Loucy (cell line): ENCODE data around the gene MDGA2.

Source experiments
- H2AFZ ChIP-seq: fragments of 200-600 bp; sonication (generic); 2 replicates; pipeline ENCODE4 v1.6.0; 2016; ENCODE audit warnings: antibody characterized with exemption, mild to moderate bottlenecking, low read length, moderate library complexity
- H3F3A ChIP-seq: fragments of 200-600 bp; 2 replicates; pipeline ENCODE4 v1.6.0; 2016; ENCODE audit warnings: antibody characterized with exemption, low read depth, mild to moderate bottlenecking
- H3K27me3 ChIP-seq: fragments of 200-600 bp; sonication (generic); 2 replicates; pipeline ENCODE4 v1.6.1; 2014; ENCODE audit warnings: low read length, mild to moderate bottlenecking; ENCODE audit not compliant: insufficient read depth, poor library complexity, severe bottlenecking
- H3K36me3 ChIP-seq: fragments of 200-600 bp; sonication (generic); 2 replicates; pipeline ENCODE4 v1.6.1; 2016; ENCODE audit warnings: low read length; ENCODE audit not compliant: insufficient read depth
- H3K4me1 ChIP-seq: fragments of 200-600 bp; sonication (generic); 2 replicates; pipeline ENCODE4 v1.5.1; 2014; ENCODE audit warnings: low read length, mild to moderate bottlenecking; ENCODE audit not compliant: insufficient read depth, poor library complexity, severe bottlenecking
- H3K4me2 ChIP-seq: fragments of 200-600 bp; sonication (generic); 2 replicates; pipeline ENCODE4 v1.6.0; 2014; ENCODE audit warnings: antibody characterized with exemption, low read length, low read depth, mild to moderate bottlenecking; ENCODE audit not compliant: poor library complexity, severe bottlenecking
- H3K4me3 ChIP-seq: fragments of 200-600 bp; sonication (generic); 2 replicates; pipeline ENCODE4 v1.5.1; 2014; ENCODE audit warnings: low read length, mild to moderate bottlenecking, mixed read lengths; ENCODE audit not compliant: poor library complexity, severe bottlenecking
- H3K79me2 ChIP-seq: fragments of 200-600 bp; sonication (generic); 2 replicates; pipeline ENCODE4 v1.6.1; 2014; ENCODE audit warnings: low read length; ENCODE audit not compliant: insufficient read depth
- H3K9ac ChIP-seq: fragments of 200-600 bp; sonication (generic); 2 replicates; pipeline ENCODE4 v1.6.0; 2014; ENCODE audit warnings: mild to moderate bottlenecking, low read depth, low read length, moderate library complexity; ENCODE audit not compliant: poor library complexity, severe bottlenecking
- H3K9me2 ChIP-seq: fragments of 200-600 bp; sonication (generic); replicated peaks from 2 replicates; pipeline ENCODE4 v1.6.1; 2016; ENCODE audit warnings: low read depth, low read length, mixed read lengths
- H3K9me3 ChIP-seq: fragments of 200-600 bp; sonication (generic); 2 replicates; pipeline ENCODE4 v1.6.1; 2014; ENCODE audit warnings: mild to moderate bottlenecking, antibody characterized with exemption, low read length, low read depth; ENCODE audit not compliant: insufficient read depth
- H4K20me1 ChIP-seq: fragments of 200-600 bp; sonication (generic); 2 replicates; pipeline ENCODE4 v1.6.0; 2014; ENCODE audit warnings: antibody characterized with exemption, low read length, mild to moderate bottlenecking; ENCODE audit not compliant: insufficient read depth, poor library complexity, severe bottlenecking
- CTCF ChIP-seq: fragments of 200-600 bp; sonication (generic); conservative IDR thresholded peaks from 2 replicates; pipeline ENCODE4 v1.5.1; 2014; ENCODE audit warnings: mild to moderate bottlenecking, antibody characterized with exemption, low read length
- EZH2phosphoT487 ChIP-seq: fragments of 200-600 bp; IDR thresholded peaks from 2 replicates; pipeline ENCODE4 v1.6.1; 2018; ENCODE audit warnings: antibody characterized with exemption, mild to moderate bottlenecking, moderate library complexity, borderline replicate concordance

Gene MDGA2

DNA sequence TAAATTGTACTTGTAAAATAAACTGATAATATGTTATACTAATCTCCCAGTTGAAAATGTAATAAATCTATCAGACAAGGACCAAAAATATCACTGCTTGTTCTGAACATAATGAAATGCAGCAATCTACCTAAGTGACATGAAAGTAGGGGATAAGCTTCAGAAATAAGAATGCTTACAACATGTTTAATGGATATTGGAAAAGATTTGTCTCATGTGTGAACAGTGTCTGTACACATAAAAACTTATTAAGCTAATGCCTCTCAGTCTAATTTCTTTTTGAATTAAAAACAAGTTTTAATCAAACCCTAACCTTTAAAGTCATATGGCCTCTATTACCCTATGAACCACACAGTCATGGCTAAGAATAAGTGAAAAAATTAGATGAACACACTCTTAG lies 465.3 kb downstream of the MDGA2 start:
- H3K9me2 ChIP-seq: no peaks in the 10 kb centered on the region
- H3F3A ChIP-seq: no peaks in the 10 kb centered on the region
- no peak for TF ChIP-seq EZH2phosphoT487
- no peak overlapping the region for H2AFZ ChIP-seq
- no peaks in the 10 kb centered on the region for H4K20me1 ChIP-seq
- H3K36me3 ChIP-seq: no peaks in the 10 kb centered on the region
- no peaks in the 10 kb centered on the region for H3K27me3 ChIP-seq
- H3K79me2 ChIP-seq: no peaks in the 10 kb centered on the region
- H3K9ac ChIP-seq: no peak overlapping the region
- no peak overlapping the region for H3K4me3 ChIP-seq
- no peaks in the 10 kb centered on the region for H3K9me3 ChIP-seq
- H3K4me2 ChIP-seq: no peak overlapping the region
- H3K4me1 ChIP-seq: no peaks in the 10 kb centered on the region

DNA sequence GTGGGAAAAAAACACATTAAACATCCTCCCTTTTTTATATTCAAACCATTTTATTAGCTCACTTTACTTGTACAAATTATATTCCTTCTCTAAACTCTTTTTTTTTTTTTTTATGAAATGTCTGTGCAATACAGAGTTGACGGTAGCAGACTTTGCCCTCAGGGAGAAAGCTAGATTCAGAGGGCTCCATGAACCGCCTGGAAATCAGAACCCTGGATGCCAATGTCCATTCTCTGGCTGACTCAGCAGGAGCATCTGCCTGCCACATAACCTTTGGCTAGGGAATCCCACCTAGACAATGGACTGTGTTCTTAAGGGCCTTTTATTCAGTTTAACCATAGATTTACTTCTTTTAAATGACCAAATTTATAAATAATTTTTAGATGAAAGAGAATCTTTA lies 467.0 kb downstream of the MDGA2 start:
- H3K27me3 ChIP-seq: no peaks in the 10 kb centered on the region
- no peak overlapping the region for H3K4me2 ChIP-seq
- no peaks in the 10 kb centered on the region for H3K9me2 ChIP-seq
- no peak for TF ChIP-seq EZH2phosphoT487
- TF ChIP-seq CTCF: no peak
- no peaks in the 10 kb centered on the region for H3K4me1 ChIP-seq
- H4K20me1 ChIP-seq: no peaks in the 10 kb centered on the region
- no peak overlapping the region for H3K9ac ChIP-seq
- no peak overlapping the region for H2AFZ ChIP-seq
- H3K4me3 ChIP-seq: no peak overlapping the region
- no peaks in the 10 kb centered on the region for H3K36me3 ChIP-seq
- H3K9me3 ChIP-seq: no peaks in the 10 kb centered on the region
- H3F3A ChIP-seq: no peaks in the 10 kb centered on the region
- H3K79me2 ChIP-seq: no peaks in the 10 kb centered on the region

DNA sequence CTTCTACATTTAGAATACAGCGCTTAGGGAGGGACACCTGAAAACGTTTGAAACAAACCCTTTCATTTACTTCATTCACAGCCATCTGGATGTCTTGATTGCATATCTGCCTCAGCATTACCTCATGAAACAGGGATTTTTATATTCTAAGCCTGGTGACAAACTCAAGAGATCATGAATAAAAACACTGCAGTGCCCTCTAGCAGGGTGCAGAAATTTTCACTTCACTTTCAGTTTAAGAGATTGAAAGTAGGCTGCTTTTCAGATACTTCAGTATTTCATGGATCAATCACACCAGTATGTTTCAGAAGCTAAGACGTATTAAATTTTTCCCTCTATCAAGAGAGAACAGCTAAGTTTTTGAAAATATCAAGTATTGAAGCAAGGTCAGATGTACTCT lies 467.8 kb downstream of the MDGA2 start:
- Histone ChIP-seq H3K4me2 (no peak overlapping the region), H3F3A (no peaks in the 10 kb centered on the region), H3K9me2 (no peaks in the 10 kb centered on the region), H4K20me1 (no peaks in the 10 kb centered on the region), H3K36me3 (no peaks in the 10 kb centered on the region), H3K27me3 (no peaks in the 10 kb centered on the region), H2AFZ (no peak overlapping the region), H3K4me1 (no peaks in the 10 kb centered on the region), H3K79me2 (no peaks in the 10 kb centered on the region), H3K9ac (no peak overlapping the region), H3K4me3 (no peak overlapping the region), H3K9me3 (no peaks in the 10 kb centered on the region)
- TF ChIP-seq CTCF: peak; percentile 50
- no peak for TF ChIP-seq EZH2phosphoT487

DNA sequence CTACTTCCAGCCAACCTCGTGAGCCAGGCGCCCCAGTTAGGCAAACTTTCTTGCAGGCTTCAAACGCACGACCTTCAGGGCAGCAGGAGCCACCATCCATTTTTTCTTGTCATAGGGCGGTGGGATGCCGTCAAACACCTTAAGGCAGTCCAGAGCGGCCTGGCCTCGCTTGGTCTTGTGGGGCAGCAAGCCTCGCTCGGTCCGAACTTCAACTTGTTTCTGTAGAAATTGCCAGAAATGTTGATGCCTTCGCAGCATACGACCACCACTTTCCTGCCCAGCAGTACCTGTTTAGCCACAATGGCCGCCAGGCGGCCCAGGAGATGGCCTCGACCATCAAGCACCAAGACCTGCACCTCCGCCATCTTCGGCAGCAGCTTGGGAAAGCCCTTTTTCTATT lies 474.7 kb downstream of the MDGA2 start:
- no peaks in the 10 kb centered on the region for H3K27me3 ChIP-seq
- H3K36me3 ChIP-seq: no peaks in the 10 kb centered on the region
- no peaks in the 10 kb centered on the region for H3K9me3 ChIP-seq
- H3K4me3 ChIP-seq: no peak overlapping the region
- no peak overlapping the region for H2AFZ ChIP-seq
- H3K9me2 ChIP-seq: no peaks in the 10 kb centered on the region
- H3K79me2 ChIP-seq: no peaks in the 10 kb centered on the region
- H3K9ac ChIP-seq: no peak overlapping the region
- no peaks in the 10 kb centered on the region for H3F3A ChIP-seq
- H3K4me1 ChIP-seq: no peaks in the 10 kb centered on the region
- H4K20me1 ChIP-seq: no peaks in the 10 kb centered on the region
- no peak overlapping the region for H3K4me2 ChIP-seq
- TF ChIP-seq EZH2phosphoT487 (no peak), CTCF (no peak)
